Keratinocyte (primary cell): ENCODE results near the gene ZNF208.

Experiments used
- CTCF ChIP-seq, 3 experiments: IDR thresholded peaks in 1 of 3; conservative IDR thresholded peaks in 1 of 3; optimal IDR thresholded peaks in 1 of 3; 2 replicates in 2 of 3; 3 replicates in 1 of 3; pipeline versions ENCODE3 to v1.5.1; 2011; ENCODE audit warnings: low read length in 3 of 3, mild to moderate bottlenecking in 3 of 3, moderate library complexity in 2 of 3, control low read depth in 1 of 3, inconsistent platforms in 1 of 3; ENCODE audit not compliant: insufficient read depth in 2 of 3; ENCODE audit errors: extremely low read depth in 1 of 3
- EZH2 ChIP-seq: IDR thresholded peaks from one replicate; pipeline ENCODE4 v1.6.1; 2012; ENCODE audit warnings: inconsistent platforms, mild to moderate bottlenecking, low read length, moderate library complexity

- TF ChIP-seq CTCF (optimal IDR thresholded peaks at IDR 0.05 in 1 of 3, IDR thresholded peaks at IDR 0.05 in 1 of 3, conservative IDR thresholded peaks at IDR 0.05 in 1 of 3; ENCODE audit: extremely low read depth in 1 of 3, insufficient read depth in 2 of 3, low read length in 3 of 3) (peak in 1 of 3 experiments; percentile 7), EZH2 (no peak)
These were observed 98.1 kb downstream of the ZNF208 start for GRCh38 chr19:21912654-21913053.
